Keratinocyte (primary cell): ENCODE data around the gene NCK2.

Experiments used
- EZH2 ChIP-seq: IDR thresholded peaks from one replicate; pipeline ENCODE4 v1.6.1; 2012; ENCODE audit warnings: inconsistent platforms, mild to moderate bottlenecking, low read length, moderate library complexity
- TF ChIP-seq, protein P1 (sequence below), 3 experiments: IDR thresholded peaks in 1 of 3; conservative IDR thresholded peaks in 1 of 3; optimal IDR thresholded peaks in 1 of 3; 2 replicates in 2 of 3; 3 replicates in 1 of 3; pipeline versions ENCODE3 to v1.5.1; 2011; ENCODE audit warnings: low read length in 3 of 3, mild to moderate bottlenecking in 3 of 3, moderate library complexity in 2 of 3, control low read depth in 1 of 3, inconsistent platforms in 1 of 3; ENCODE audit not compliant: insufficient read depth in 2 of 3; ENCODE audit errors: extremely low read depth in 1 of 3

DNA sequence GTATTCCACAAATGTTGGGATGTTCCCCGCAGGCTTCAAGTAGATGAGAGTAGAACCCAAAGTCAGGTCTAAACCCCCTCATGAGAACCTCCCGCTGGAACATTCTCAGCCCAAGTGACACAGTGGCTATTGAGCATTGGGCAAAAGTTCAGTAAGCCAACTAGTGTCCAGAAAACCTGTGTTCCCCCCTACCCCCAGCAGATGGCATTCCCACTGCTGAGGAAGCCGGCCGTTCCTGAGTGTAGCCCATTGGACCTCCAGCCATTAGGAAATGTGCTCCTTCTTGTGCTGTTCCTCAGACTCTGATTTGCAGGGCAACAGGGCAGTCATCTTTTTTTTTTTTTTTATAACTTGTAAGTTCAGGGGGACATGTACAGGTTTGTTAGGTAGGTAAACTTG is 152.1 kb downstream of the NCK2 start:
- TF ChIP-seq, protein P1, sequence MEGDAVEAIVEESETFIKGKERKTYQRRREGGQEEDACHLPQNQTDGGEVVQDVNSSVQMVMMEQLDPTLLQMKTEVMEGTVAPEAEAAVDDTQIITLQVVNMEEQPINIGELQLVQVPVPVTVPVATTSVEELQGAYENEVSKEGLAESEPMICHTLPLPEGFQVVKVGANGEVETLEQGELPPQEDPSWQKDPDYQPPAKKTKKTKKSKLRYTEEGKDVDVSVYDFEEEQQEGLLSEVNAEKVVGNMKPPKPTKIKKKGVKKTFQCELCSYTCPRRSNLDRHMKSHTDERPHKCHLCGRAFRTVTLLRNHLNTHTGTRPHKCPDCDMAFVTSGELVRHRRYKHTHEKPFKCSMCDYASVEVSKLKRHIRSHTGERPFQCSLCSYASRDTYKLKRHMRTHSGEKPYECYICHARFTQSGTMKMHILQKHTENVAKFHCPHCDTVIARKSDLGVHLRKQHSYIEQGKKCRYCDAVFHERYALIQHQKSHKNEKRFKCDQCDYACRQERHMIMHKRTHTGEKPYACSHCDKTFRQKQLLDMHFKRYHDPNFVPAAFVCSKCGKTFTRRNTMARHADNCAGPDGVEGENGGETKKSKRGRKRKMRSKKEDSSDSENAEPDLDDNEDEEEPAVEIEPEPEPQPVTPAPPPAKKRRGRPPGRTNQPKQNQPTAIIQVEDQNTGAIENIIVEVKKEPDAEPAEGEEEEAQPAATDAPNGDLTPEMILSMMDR (optimal IDR thresholded peaks at IDR 0.05 in 1 of 3, IDR thresholded peaks at IDR 0.05 in 1 of 3, conservative IDR thresholded peaks at IDR 0.05 in 1 of 3; ENCODE audit: extremely low read depth in 1 of 3, insufficient read depth in 2 of 3, low read length in 3 of 3), result no peak
- TF ChIP-seq EZH2, result no peak
